Mesenchymal stem cell (in vitro differentiated cells and primary cell): ENCODE results near the gene GFY.

ENCODE experiments used
- DNase-seq: peaks from one replicate; pipeline ENCODE4 v3.0.0-alpha.2; 2013
- H2AFZ ChIP-seq: one replicate; pipeline ENCODE4 v1.6.1; 2013; ENCODE audit warnings: low read depth, mild to moderate bottlenecking, control low read depth, inconsistent platforms, low read length, moderate library complexity
- H2AK5ac ChIP-seq: 2 replicates; pipeline ENCODE4 v1.6.1; 2013; ENCODE audit warnings: low read length, moderate library complexity, mild to moderate bottlenecking, inconsistent platforms; ENCODE audit not compliant: severe bottlenecking
- H2BK120ac ChIP-seq: one replicate; pipeline ENCODE4 v1.6.1; 2013; ENCODE audit warnings: low read depth, mild to moderate bottlenecking, inconsistent platforms, low read length, moderate library complexity
- H2BK12ac ChIP-seq, 2 experiments: one replicate each; pipeline ENCODE4 v1.6.1; 2013; ENCODE audit warnings: inconsistent platforms in 2 of 2, low read length in 2 of 2, mild to moderate bottlenecking in 2 of 2, moderate library complexity in 2 of 2, control low read depth in 1 of 2
- H2BK15ac ChIP-seq: one replicate; pipeline ENCODE4 v1.6.1; 2013; ENCODE audit warnings: mild to moderate bottlenecking, low read depth, inconsistent platforms; ENCODE audit not compliant: poor library complexity, severe bottlenecking
- H2BK5ac ChIP-seq: 2 replicates; pipeline ENCODE4 v1.6.1; 2013; ENCODE audit warnings: low read depth, mild to moderate bottlenecking, low read length, control low read depth, inconsistent platforms; ENCODE audit not compliant: poor library complexity, severe bottlenecking
- H3K14ac ChIP-seq, 2 experiments: one replicate each; pipeline ENCODE4 v1.6.1; 2013; ENCODE audit warnings: inconsistent platforms in 2 of 2, low read length in 2 of 2, control low read depth in 1 of 2, mild to moderate bottlenecking in 1 of 2, moderate library complexity in 1 of 2
- H3K18ac ChIP-seq, 2 experiments: one replicate each; pipeline ENCODE4 v1.6.1; 2013; ENCODE audit warnings: inconsistent platforms in 2 of 2, low read length in 2 of 2, control low read depth in 1 of 2, low read depth in 1 of 2, mild to moderate bottlenecking in 1 of 2
- H3K23ac ChIP-seq, 2 experiments: one replicate each; pipeline ENCODE4 v1.6.1; 2013; ENCODE audit warnings: inconsistent platforms in 2 of 2, low read length in 2 of 2, mild to moderate bottlenecking in 2 of 2, moderate library complexity in 2 of 2, control low read depth in 1 of 2
- H3K27ac ChIP-seq: 2 replicates; pipeline ENCODE4 v1.5.1; 2013; ENCODE audit warnings: mild to moderate bottlenecking, moderate library complexity, low read length, control low read depth, inconsistent platforms; ENCODE audit not compliant: poor library complexity, severe bottlenecking
- H3K27me3 ChIP-seq, 2 experiments: 2 replicates each; pipeline versions ENCODE4 v1.6.1 to v1.7.0; 2013; ENCODE audit warnings: low read length in 2 of 2, mild to moderate bottlenecking in 2 of 2, moderate library complexity in 2 of 2, control low read depth in 1 of 2, inconsistent platforms in 1 of 2; ENCODE audit not compliant: control insufficient read depth in 1 of 2, insufficient read depth in 1 of 2
- H3K36me3 ChIP-seq, 2 experiments: 2 replicates each; pipeline versions ENCODE4 v1.6.1 to v1.7.0; 2013; ENCODE audit warnings: low read length in 2 of 2, control low read depth in 1 of 2, inconsistent platforms in 1 of 2, low read depth in 1 of 2, mild to moderate bottlenecking in 1 of 2; ENCODE audit not compliant: insufficient read depth in 2 of 2, control insufficient read depth in 1 of 2
- H3K4ac ChIP-seq, 2 experiments: one replicate each; pipeline ENCODE4 v1.6.1; 2013; ENCODE audit warnings: inconsistent platforms in 2 of 2, low read length in 2 of 2, mild to moderate bottlenecking in 2 of 2, moderate library complexity in 2 of 2, control low read depth in 1 of 2, low read depth in 1 of 2
- H3K4me1 ChIP-seq: 2 replicates; pipeline ENCODE4 v1.6.1; 2013; ENCODE audit warnings: low read depth, low read length, control low read depth; ENCODE audit not compliant: control insufficient read depth, insufficient read depth
- H3K4me2 ChIP-seq: 2 replicates; pipeline ENCODE4 v1.6.1; 2013; ENCODE audit warnings: low read length, mild to moderate bottlenecking, inconsistent platforms; ENCODE audit not compliant: poor library complexity, severe bottlenecking
- H3K4me3 ChIP-seq, 2 experiments: 2 replicates each; pipeline versions ENCODE4 v1.5.1 to v1.7.0; 2013; ENCODE audit warnings: low read length in 2 of 2, mild to moderate bottlenecking in 2 of 2, control low read depth in 1 of 2, low read depth in 1 of 2; ENCODE audit not compliant: insufficient read depth in 1 of 2
- H3K79me1 ChIP-seq: replicated peaks from 2 replicates; pipeline ENCODE4 v1.6.1; 2013; ENCODE audit warnings: mild to moderate bottlenecking, control low read depth, low read length, inconsistent platforms; ENCODE audit not compliant: poor library complexity, severe bottlenecking
- H3K9ac ChIP-seq: 2 replicates; pipeline ENCODE4 v1.7.0; 2013; ENCODE audit warnings: mild to moderate bottlenecking, low read length, moderate library complexity
- H3K9me3 ChIP-seq: 2 replicates; pipeline ENCODE4 v1.7.0; 2013; ENCODE audit warnings: mild to moderate bottlenecking, low read length; ENCODE audit not compliant: control insufficient read depth
- H4K8ac ChIP-seq: one replicate; pipeline ENCODE4 v1.6.1; 2013; ENCODE audit warnings: inconsistent platforms, mild to moderate bottlenecking, low read length, moderate library complexity
- H4K91ac ChIP-seq: one replicate; pipeline ENCODE4 v1.6.1; 2013; ENCODE audit warnings: mild to moderate bottlenecking, low read length, inconsistent platforms
- WGBS: methylation state at CpG from one replicate; pipeline ENCODE4 v1.1.7; 2013; ENCODE audit warnings: mixed read lengths; 5-methylcytosine and 5-hydroxymethylcytosine counted together

The GFY gene

DNA sequence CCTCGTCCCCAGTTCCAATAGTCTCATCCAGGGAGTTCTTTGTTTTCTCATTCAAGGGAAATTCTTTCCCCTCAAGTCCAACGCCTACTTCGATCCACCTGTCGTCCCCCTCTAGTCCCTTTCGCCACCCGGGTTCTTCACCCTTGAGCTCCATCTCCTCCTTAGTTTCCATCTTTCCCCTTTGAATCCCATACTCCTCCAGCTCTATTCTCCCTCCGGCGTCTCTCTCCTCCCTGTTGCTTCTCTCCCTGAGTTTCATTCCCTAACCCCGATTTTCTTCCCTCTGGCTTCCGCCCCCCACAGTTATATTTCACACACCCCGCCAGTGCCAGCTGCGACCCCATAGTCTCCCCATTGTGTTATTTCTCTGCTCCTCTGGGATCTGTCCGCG is 16.8 kb downstream of the GFY start:
- 26% methylated on average over 14 of the region's 14 CpGs for WGBS
- Histone ChIP-seq H3K27me3 (peaks cover 50 to 55% of the 10 kb centered on the region in 2 experiments), H2BK12ac (no peak overlapping the region), H3K27ac (no peak overlapping the region), H3K9ac (no peak overlapping the region), H4K8ac (no peak overlapping the region), H2BK5ac (no peak overlapping the region), H2BK120ac (no peak overlapping the region), H3K4ac (no peak overlapping the region), H3K4me3 (no peak overlapping the region), H3K18ac (no peak overlapping the region), H3K36me3 (peaks cover 2 to 12% of the 10 kb centered on the region in 2 experiments), H3K4me1 (peaks cover 11% of the 10 kb centered on the region), H2BK15ac (no peak overlapping the region), H3K9me3 (no peaks in the 10 kb centered on the region), H3K4me2 (no peak overlapping the region), H3K79me1 (no peaks in the 10 kb centered on the region), H4K91ac (no peak overlapping the region), H3K23ac (no peak overlapping the region), H3K14ac (no peak overlapping the region), H2AK5ac (no peak overlapping the region), H2AFZ (no peak overlapping the region)
- no peak for DNase-seq

- WGBS = 11% methylated on average over 11 of the region's 11 CpGs
- peaks cover 2 to 16% of the 10 kb centered on the region in 2 experiments for H3K36me3 ChIP-seq
- DNase-seq = no peak
These were observed 17.2 kb downstream of the GFY start for GRCh38 chr19:49442354-49442753.

DNA sequence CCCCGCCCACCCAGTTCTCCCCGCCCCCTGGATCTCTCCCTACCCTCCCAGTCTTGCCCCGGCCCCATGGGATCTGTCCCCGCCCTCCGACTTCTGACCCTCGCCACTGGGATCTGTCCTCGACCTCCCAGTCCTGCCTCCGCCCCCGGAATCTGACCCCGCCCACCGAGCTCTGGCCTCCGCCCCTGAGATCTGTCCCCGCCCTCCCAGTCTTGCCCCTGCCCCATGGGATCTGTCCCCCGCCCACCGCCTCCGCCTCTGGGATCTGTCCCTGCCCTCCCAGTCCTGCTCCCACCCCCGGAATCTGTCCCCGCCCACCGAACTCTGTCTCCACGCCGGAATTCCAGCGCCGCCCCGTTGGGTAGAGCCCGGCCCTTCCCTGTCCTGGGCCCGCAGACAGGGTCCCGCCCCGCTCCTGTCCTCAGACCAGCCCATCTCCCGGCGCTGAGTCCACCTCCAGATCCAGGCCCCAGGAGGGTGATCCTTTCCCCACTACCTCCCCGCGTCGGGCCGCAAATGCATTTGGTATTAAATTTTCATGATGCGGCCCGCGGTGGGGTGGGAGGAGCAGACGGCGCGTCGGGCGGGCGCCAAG is 17.7 kb downstream of the GFY start:
- Histone ChIP-seq H4K91ac (peak overlapping the region; percentile 62), H2BK12ac (no peak overlapping the region), H3K27ac (no peak overlapping the region), H2BK5ac (no peak overlapping the region), H3K14ac (no peak overlapping the region), H2BK15ac (no peak overlapping the region), H3K27me3 (peaks cover 44 to 45% of the 10 kb centered on the region in 2 experiments), H3K79me1 (peaks cover under 1% of the 10 kb centered on the region), H4K8ac (peak overlapping the region; percentile 67), H2AK5ac (no peak overlapping the region), H3K18ac (peak overlapping the region in 1 of 2 experiments; percentile 75), H2BK120ac (peak overlapping the region; percentile 24), H3K9me3 (no peaks in the 10 kb centered on the region), H3K4me2 (peak overlapping the region; percentile 92), H2AFZ (peak overlapping the region; percentile 75), H3K4me3 (peak overlapping the region; percentile 59 to 80), H3K23ac (no peak overlapping the region), H3K36me3 (peaks cover 2 to 21% of the 10 kb centered on the region in 2 experiments), H3K9ac (peak overlapping the region; percentile 74), H3K4ac (no peak overlapping the region), H3K4me1 (peaks cover 13% of the 10 kb centered on the region)
- WGBS = under 1% methylated on average over 41 of the region's 43 CpGs
- DNase-seq = peak; percentile 92

More at GRCh38 chr19:49442354-49442753, 17.2 kb downstream of the GFY start:
- Histone ChIP-seq H3K4ac (no peak overlapping the region), H2BK15ac (no peak overlapping the region), H3K23ac (no peak overlapping the region), H4K91ac (no peak overlapping the region), H2BK12ac (no peak overlapping the region), H2BK120ac (no peak overlapping the region), H3K9ac (no peak overlapping the region), H3K4me1 (peaks cover 11% of the 10 kb centered on the region), H3K79me1 (no peaks in the 10 kb centered on the region), H3K4me2 (no peak overlapping the region), H4K8ac (no peak overlapping the region), H3K9me3 (no peaks in the 10 kb centered on the region), H3K18ac (no peak overlapping the region), H3K4me3 (no peak overlapping the region), H2AK5ac (no peak overlapping the region), H2AFZ (no peak overlapping the region), H3K27ac (no peak overlapping the region), H3K14ac (no peak overlapping the region), H3K27me3 (peaks cover 49 to 51% of the 10 kb centered on the region in 2 experiments), H2BK5ac (no peak overlapping the region)

DNA sequence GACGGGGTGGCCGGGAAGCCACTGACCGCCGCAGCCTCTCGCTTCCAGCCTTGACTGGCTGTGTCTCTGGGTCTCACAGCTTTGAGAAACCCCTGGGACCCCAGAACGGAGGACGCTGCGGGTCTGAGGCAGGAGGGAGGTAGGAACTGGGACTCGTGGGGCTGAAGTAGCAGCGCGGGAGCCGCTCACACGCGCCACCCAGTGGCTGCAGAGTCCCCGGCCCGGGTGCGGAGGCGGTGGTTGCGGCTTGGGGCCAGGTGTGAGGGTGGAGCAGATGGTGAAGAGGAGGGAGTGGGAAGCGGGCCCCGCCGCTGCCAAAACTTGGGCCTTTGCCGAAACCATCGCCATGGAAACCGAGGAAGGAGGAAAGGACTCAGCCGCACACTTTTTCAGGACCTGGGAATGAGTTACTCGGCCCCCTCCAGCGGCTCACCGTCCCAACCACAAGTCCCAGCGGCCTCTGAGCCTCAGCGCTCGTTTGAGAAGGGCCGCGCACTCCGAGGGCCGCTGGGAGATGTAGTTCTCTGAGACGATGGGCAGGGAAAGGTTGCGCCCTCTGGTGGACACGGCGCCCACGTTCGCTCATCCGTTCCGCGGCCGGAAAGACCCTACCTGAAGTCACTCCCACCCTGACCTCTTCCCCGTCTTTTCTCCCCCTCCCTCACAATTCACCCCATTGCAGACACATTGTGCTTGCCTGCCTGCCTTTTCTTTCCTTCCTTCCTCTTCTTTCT is 18.3 kb downstream of the GFY start:
- Histone ChIP-seq H3K4me1 (peaks cover 13% of the 10 kb centered on the region), H3K4me2 (peak overlapping the region; percentile 92), H3K27ac (no peak overlapping the region), H4K8ac (peak overlapping the region; percentile 67), H3K27me3 (peaks cover 37 to 39% of the 10 kb centered on the region in 2 experiments), H3K36me3 (peaks cover 3 to 28% of the 10 kb centered on the region in 2 experiments), H3K14ac (no peak overlapping the region), H3K18ac (peak overlapping the region in 1 of 2 experiments; percentile 75), H3K4ac (no peak overlapping the region), H3K4me3 (peak overlapping the region; percentile 59 to 80), H2BK12ac (peak overlapping the region in 1 of 2 experiments; percentile 10), H4K91ac (peak overlapping the region; percentile 62), H2BK120ac (peak overlapping the region; percentile 24), H3K9me3 (no peaks in the 10 kb centered on the region), H3K9ac (peak overlapping the region; percentile 74), H2AFZ (peak overlapping the region; percentile 75), H2BK5ac (no peak overlapping the region), H2BK15ac (no peak overlapping the region), H3K79me1 (peaks cover 7% of the 10 kb centered on the region), H2AK5ac (no peak overlapping the region), H3K23ac (no peak overlapping the region)
- WGBS = 0% methylated on average over 32 of the region's 47 CpGs
- peak; percentile 95 for DNase-seq
